HG02610 (cell line): ENCODE data around the gene TMEM240.
"Not testable (repeated sequence)": the region's sequence is repeated elsewhere in the genome, so short reads cannot be mapped to it uniquely, and the experiment has no call there.

Source experiments
- ATAC-seq: cut with Tn5 transposase; IDR thresholded peaks from one replicate; pipeline ENCODE4 v1.9.1; 2021; ENCODE audit warnings: mild to moderate bottlenecking, moderate library complexity; ENCODE audit not compliant: unreplicated experiment

Gene TMEM240

GRCh38 chr1:1558591-1558990 lies 18.2 kb upstream of the TMEM240 start:
- ATAC-seq = no peak

- not testable (repeated sequence) for ATAC-seq
Measured at GRCh38 chr1:1557688-1558087, 17.3 kb upstream of the TMEM240 start.

- ATAC-seq = not testable (repeated sequence)
Measured at GRCh38 chr1:1556961-1557360, 16.5 kb upstream of the TMEM240 start.

- ATAC-seq = no peak
Measured at GRCh38 chr1:1556505-1556904, 16.1 kb upstream of the TMEM240 start.

GRCh38 chr1:1554926-1555915 lies 14.8 kb upstream of the TMEM240 start:
- ATAC-seq = no peak

GRCh38 chr1:1554550-1554925 lies 14.1 kb upstream of the TMEM240 start:
- no peak for ATAC-seq

- no peak for ATAC-seq
Measured at GRCh38 chr1:1553821-1554494, 13.5 kb upstream of the TMEM240 start.

GRCh38 chr1:1552263-1552639 lies 11.8 kb upstream of the TMEM240 start:
- no peak for ATAC-seq

GRCh38 chr1:1551524-1552262 lies 11.3 kb upstream of the TMEM240 start:
- no peak for ATAC-seq

- no peak for ATAC-seq
Measured at GRCh38 chr1:1550591-1551432, 10.4 kb upstream of the TMEM240 start.

- ATAC-seq = no peak
Measured at GRCh38 chr1:1550087-1550486, 9.7 kb upstream of the TMEM240 start.

GRCh38 chr1:1548591-1548990 lies 8.2 kb upstream of the TMEM240 start:
- no peak for ATAC-seq

- no peak for ATAC-seq
Measured at GRCh38 chr1:1547476-1547875, 7.1 kb upstream of the TMEM240 start.

GRCh38 chr1:1547011-1547410 lies 6.6 kb upstream of the TMEM240 start:
- ATAC-seq = no peak

GRCh38 chr1:1545946-1546737 lies 5.7 kb upstream of the TMEM240 start:
- ATAC-seq = no peak

GRCh38 chr1:1544544-1544943 lies 4.1 kb upstream of the TMEM240 start:
- no peak for ATAC-seq

GRCh38 chr1:1543706-1544099 lies 3.3 kb upstream of the TMEM240 start:
- no peak for ATAC-seq

GRCh38 chr1:1542766-1543705 lies 2.6 kb upstream of the TMEM240 start:
- no peak for ATAC-seq
